Measurements from ENCODE around the gene SPAAR.
"Not testable (repeated sequence)": the region's sequence is repeated elsewhere in the genome, so short reads cannot be mapped to it uniquely, and the experiment has no call there.

Gene SPAAR

DNA sequence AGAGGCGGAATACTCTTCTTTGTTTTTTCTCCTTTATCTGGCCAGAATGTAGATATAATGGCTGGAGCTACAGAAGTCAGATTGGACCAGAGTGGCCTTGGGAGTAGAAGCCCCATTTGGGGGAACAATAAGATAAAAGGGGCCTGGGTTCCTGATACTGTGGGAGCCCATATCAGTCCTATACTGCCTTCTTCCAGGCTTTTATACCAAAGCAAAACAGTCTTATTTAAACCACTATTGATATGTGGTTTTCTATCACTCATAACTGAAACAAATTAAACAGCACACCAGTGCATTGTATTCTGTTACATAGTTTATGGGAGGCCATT lies 14.3 kb downstream of the SPAAR start:
- no peak for DNase-seq (ENCODE audit: low read depth in 3 of 3)

- DNase-seq (ENCODE audit: low read depth in 3 of 3): peak in 1 of 3 experiments; percentile 17
These were observed 14.9 kb downstream of the SPAAR start for GRCh38 chr9:35923927-35924763.

GRCh38 chr9:35928591-35929452 lies 19.5 kb downstream of the SPAAR start:
- no peak for DNase-seq (ENCODE audit: low read depth in 3 of 3)

- no peak for DNase-seq (ENCODE audit: low read depth in 3 of 3)
These were observed 20.1 kb downstream of the SPAAR start for GRCh38 chr9:35929453-35929718.

- no peak for DNase-seq (ENCODE audit: low read depth in 3 of 3)
These were observed 21.2 kb downstream of the SPAAR start for GRCh38 chr9:35930521-35930920.

DNA sequence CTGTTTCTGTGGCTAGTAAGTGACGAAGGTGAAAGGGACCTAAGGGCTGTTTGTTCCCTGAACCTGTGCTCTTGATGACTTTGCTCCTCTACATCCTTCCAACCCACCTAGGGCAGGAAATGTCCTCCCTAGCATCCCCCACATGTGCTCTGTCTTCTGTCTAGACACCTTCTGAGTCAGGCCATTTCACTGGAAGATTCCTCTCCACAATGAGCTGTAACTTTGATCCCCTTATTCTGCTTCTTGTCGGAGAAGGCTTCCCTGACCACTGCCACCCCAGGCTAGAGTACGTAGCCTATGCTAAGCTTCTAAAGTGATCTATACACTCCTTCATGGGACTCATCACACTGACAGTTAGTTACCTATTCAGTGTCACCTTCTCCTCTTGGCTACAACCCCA lies 21.7 kb downstream of the SPAAR start:
- DNase-seq (ENCODE audit: low read depth in 3 of 3): no peak

DNA sequence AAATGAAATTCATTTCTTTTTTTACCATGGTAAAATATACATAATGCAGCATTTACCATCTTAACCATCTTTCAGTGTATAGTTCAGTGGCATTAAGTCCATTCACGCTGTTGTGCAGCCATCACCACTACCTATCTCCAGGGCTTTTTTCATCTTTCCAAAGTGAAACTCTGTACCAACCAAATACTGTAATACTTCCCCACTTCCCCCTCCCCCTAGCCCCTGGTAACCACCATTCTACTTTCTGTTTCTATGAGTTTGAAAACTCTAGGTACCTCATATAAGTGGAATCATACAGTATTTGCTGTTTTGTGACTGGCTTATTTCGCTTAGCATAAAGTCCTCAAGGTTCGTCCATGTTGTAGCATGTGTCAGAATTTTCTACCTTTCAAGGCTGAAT lies 23.4 kb downstream of the SPAAR start:
- no peak for DNase-seq (ENCODE audit: low read depth in 3 of 3)

GRCh38 chr9:35933550-35934067 lies 24.3 kb downstream of the SPAAR start:
- no peak for DNase-seq (ENCODE audit: low read depth in 3 of 3)

DNA sequence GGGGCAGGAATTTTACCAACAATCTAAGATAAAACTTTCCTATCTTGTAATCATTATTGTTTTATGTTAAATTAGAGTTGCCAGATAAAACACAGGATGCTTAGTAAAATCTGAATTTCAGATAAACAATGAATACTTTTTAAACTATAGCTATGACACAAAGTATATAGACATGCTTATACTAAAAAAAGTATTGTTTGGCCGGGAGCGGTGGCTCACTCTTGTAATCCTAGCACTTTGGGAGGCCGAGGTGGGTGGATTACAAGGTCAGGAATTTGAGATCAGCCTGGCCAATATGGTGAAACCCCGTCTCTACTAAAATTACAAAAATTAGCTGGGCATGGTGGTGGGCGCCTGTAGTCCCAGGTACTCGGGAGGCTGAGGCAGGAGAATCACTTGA lies 24.8 kb downstream of the SPAAR start:
- not testable (repeated sequence) for DNase-seq (ENCODE audit: low read depth in 3 of 3)

DNA sequence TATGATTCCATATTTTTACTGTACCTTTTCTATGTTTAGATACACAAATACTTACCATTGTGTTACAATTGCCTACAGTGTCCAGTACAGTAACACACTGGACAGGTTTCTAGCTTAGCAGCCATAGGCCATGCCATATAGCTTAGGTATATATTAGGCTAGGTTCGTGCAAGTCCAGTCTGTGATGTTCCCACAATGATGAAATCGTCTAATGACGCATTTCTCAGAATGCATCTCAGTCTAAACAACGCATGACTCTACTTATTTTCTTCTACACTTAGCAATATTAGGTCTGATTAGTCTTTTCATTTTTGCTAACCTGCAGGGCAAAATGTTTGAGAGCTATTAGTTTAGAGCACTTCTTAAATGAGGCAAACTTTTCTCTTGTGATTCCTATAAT lies 26.0 kb downstream of the SPAAR start:
- DNase-seq (ENCODE audit: low read depth in 3 of 3): no peak

- no peak for DNase-seq (ENCODE audit: low read depth in 3 of 3)
These were observed 26.6 kb downstream of the SPAAR start for GRCh38 chr9:35935755-35936509.

GRCh38 chr9:35937227-35937626 lies 27.9 kb downstream of the SPAAR start:
- no peak for DNase-seq (ENCODE audit: low read depth in 3 of 3)

- no peak for DNase-seq (ENCODE audit: low read depth in 3 of 3)
These were observed 29.4 kb downstream of the SPAAR start for GRCh38 chr9:35938474-35939356.

DNA sequence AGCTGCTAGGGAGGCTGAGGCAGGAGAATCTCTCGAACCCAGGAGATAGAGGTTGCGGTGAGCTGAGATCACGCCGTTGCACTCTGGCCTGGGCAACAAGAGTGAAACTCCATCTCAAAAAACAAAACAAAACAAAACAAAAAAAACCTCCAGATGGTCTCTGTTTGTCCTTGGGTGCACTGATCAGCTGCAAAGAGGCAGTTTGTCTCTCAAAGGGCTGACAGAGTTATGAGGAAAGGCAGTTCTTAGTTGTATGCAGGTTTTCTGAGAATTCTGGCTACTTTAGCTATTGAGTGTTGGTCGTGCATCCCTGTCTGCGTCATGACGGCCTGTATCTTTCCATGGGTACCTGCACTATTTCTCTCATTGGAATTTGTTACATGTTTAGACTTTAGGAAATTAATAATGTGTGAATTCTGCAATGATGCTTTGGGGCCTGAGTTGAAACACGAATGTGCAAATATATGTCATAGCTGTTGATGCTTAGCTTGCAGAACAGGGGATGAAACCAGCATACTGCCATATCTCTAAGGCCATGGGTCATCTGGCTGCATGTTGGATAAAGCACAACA lies 30.5 kb downstream of the SPAAR start:
- DNase-seq (ENCODE audit: low read depth in 3 of 3): no peak

DNA sequence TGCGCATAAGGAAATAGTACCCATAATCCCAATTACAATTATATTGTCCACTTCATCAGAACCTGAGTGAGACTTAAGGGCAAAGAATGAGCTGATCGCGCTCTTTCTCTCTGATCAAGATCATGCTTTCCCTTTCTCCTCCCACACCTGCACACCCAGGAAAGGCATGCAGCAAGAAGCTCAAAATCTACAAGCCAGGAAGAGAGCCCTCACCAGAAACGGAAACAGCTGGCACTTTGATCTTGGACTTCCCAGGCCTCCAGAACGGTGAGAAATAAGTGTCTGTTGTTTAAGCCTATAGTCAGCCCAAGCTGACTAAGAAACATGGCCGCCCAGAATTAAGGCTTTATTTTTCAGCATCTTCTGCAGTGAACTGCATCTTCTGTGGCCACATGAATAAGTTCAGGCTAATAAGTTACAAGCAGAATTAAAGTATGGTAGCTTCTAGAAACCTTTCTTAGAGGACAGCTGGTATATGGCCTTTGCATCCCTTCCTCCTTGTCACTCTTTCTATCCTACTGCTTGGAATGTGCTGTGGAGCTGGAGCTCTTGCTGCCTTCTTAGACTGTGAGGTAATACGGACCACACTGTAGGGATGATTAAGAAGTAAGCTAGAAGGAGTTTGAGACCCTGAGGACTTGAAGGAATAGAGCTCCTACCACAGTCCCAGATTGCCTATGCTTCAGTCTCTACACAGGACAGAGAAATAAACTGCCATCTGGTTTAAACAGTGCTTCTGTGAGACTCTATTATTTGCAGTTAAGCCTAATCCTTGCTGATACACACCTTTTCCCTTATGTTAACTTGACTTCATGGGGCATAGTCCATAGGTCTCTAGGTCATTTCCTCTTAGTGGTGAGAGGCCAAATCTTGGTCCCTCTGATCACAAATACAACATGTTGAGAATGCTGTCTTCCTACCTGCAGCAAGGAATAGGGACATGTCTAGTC lies 31.4 kb downstream of the SPAAR start:
- peak in 1 of 3 experiments; percentile 6 for DNase-seq (ENCODE audit: low read depth in 3 of 3)

- DNase-seq (ENCODE audit: low read depth in 3 of 3): no peak
These were observed 33.0 kb downstream of the SPAAR start for GRCh38 chr9:35942286-35942685.

DNA sequence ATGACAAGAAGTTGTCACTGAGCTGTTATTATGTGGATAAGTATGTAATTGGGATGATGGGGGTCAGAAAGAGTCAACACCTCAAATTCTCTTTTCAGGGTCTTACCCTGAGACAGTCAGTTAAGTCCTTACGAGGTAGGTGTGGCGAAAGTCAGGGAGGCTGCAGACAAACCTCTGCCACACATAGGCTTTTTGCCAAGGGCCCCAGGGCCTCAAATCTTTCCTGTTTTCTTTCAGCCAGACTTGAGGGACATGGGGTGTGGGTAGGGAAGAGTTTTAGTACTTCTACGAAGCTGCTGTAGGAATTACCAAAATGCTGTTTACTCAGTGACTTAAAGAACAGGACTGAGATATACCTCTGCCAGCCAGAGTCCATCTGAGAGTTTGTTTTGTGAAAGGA lies 34.9 kb downstream of the SPAAR start:
- DNase-seq (ENCODE audit: low read depth in 3 of 3): no peak

- no peak for DNase-seq (ENCODE audit: low read depth in 3 of 3)
These were observed 35.6 kb downstream of the SPAAR start for GRCh38 chr9:35944841-35945240.

DNA sequence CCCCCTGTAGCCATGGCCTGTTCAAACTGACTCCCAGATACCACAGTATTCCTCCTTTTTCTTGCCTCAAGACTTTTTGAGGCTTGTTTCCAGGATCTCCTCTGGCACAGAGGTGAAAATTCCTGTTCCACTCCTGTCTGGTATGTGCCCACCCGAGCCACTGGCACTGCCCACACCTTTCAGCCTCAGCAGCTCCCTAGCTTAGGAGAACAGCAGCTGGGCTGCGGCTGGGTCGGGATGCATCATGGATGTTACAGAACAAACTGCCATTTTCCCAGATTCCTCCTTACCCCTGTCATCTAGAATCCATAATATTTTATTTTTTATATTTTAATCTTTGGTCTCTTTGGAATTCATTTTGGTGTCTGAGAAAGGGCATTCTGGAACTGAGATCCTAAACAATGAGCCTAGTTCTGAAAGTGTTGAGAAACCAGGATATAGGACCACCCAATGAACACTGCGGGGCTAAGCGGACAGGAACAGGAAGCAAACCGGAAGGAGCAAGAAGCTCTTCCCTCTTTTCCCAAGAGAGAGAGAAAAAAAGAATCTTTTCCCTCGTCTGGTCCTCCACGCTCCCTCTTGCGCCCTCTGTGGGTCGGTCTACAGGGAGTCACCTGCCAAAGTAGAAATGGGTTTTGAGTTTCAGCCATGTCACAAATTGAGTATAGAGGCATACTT lies 36.2 kb downstream of the SPAAR start:
- peak; percentile 26 to 42 (median 37) for DNase-seq (ENCODE audit: low read depth in 3 of 3)
